Neural crest cell (in vitro differentiated cells): Measurements from ENCODE around the gene PPP1R9A. TPM values are rescaled to one million over a fixed set of nuclear protein-coding genes. Genes with fewer than 3 reads are reported as not detected.

Source experiments
- DNase-seq: peaks from one replicate; pipeline ENCODE4 v3.0.0; 2021; ENCODE audit warnings: low read depth, mixed read lengths, low spot score
- H3K27ac Mint-ChIP-seq: one replicate; pipeline ENCODE4 v1.8.0; 2021; ENCODE audit warnings: mild to moderate bottlenecking, mixed read lengths; ENCODE audit not compliant: unreplicated experiment
- H3K27me3 Mint-ChIP-seq: 2 replicates; pipeline ENCODE4 v1.8.0; 2021; ENCODE audit warnings: low read depth, mild to moderate bottlenecking, mixed read lengths
- H3K36me3 Mint-ChIP-seq: 2 replicates; pipeline ENCODE4 v1.8.0; 2021; ENCODE audit warnings: low read depth, mild to moderate bottlenecking, mixed read lengths
- H3K4me1 Mint-ChIP-seq: 2 replicates; pipeline ENCODE4 v1.8.0; 2021; ENCODE audit warnings: mixed read lengths
- H3K4me3 Mint-ChIP-seq: one replicate; pipeline ENCODE4 v1.8.0; 2021; ENCODE audit warnings: mild to moderate bottlenecking, mixed read lengths
- H3K9me3 Mint-ChIP-seq: 2 replicates; pipeline ENCODE4 v1.8.0; 2021; ENCODE audit warnings: mixed read lengths
- total RNA-seq: library from RNA; stranded (reverse); gene quantifications from 2 replicates; pipeline ENCODE4 v1.2.1, GENCODE V29; 2021
- TF ChIP-seq, protein P1 (sequence below): fragments of 200-600 bp; sonication (generic); conservative IDR thresholded peaks from 2 replicates; pipeline ENCODE4 v1.5.0; 2021; ENCODE audit warnings: antibody characterized with exemption, mild to moderate bottlenecking

Gene PPP1R9A
- total RNA-seq, 1 donor from 2014 or later = 21.2 TPM

DNA sequence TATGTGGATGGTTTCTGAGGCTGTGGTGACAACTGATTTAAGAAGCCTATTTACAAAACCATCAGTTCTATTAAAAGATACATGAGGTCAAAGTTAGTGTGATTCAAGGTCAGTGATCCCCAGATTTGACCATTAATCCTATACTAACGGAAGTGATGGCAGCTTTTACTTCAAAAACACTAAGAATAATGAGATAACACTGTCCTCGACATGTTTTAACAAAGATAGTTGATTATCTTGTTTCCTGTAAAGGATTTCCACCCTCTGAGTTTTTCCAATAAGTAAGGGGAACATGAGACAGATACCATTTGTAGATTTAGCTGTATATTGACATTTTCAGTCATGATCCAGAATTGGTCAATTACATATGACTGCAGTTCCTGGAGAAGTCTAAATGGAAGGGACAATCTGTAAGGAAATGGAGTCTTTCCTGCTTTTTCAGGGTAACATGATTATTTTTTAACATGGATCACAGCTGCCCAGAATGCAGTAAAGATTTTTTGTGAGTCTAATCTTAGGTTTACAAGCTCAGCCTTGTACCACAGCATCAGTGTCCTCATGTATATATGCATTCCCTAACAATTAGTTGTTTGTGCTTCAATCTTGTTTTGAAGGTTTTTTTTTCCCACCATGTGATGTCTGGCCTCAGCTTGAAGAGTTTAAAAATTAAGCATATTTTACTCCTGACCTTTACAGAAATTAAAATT is 188.0 kb downstream of the PPP1R9A start:
- Mint-ChIP-seq H3K9me3 (peaks cover 8% of the 10 kb centered on the region), H3K27me3 (no peaks in the 10 kb centered on the region), H3K36me3 (peaks cover 9% of the 10 kb centered on the region), H3K27ac (no peak overlapping the region), H3K4me1 (peaks cover 23% of the 10 kb centered on the region), H3K4me3 (no peak overlapping the region)
- TF ChIP-seq, protein P1, sequence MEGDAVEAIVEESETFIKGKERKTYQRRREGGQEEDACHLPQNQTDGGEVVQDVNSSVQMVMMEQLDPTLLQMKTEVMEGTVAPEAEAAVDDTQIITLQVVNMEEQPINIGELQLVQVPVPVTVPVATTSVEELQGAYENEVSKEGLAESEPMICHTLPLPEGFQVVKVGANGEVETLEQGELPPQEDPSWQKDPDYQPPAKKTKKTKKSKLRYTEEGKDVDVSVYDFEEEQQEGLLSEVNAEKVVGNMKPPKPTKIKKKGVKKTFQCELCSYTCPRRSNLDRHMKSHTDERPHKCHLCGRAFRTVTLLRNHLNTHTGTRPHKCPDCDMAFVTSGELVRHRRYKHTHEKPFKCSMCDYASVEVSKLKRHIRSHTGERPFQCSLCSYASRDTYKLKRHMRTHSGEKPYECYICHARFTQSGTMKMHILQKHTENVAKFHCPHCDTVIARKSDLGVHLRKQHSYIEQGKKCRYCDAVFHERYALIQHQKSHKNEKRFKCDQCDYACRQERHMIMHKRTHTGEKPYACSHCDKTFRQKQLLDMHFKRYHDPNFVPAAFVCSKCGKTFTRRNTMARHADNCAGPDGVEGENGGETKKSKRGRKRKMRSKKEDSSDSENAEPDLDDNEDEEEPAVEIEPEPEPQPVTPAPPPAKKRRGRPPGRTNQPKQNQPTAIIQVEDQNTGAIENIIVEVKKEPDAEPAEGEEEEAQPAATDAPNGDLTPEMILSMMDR = no peak
- no peak for DNase-seq

GRCh38 chr7:95095966-95096540 is 188.7 kb downstream of the PPP1R9A start:
- Mint-ChIP-seq H3K27me3 (no peaks in the 10 kb centered on the region), H3K9me3 (peaks cover 10% of the 10 kb centered on the region), H3K36me3 (peaks cover 11% of the 10 kb centered on the region), H3K27ac (no peak overlapping the region), H3K4me1 (peaks cover 23% of the 10 kb centered on the region), H3K4me3 (no peak overlapping the region)
- DNase-seq = no peak
- TF ChIP-seq, protein P1 = no peak

DNA sequence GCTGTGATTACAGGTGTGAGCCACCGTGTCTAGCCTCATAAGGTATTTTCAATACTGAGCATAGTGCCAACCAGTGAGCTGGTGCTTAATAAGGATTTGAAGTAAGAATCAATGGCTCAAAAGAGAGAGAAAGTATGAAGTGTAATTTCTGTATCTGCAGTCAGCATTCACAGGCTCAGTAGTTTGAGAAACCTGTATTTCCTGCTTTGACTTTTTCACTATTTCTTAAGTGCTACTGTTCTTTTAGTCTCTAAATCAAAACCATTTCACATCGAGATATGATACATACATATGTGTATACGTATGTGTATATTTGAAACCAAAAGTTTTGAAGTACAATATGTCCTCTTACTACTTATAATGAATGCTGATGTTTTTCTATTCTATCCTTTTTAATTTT is 189.9 kb downstream of the PPP1R9A start:
- H3K9me3 Mint-ChIP-seq = peaks cover 14% of the 10 kb centered on the region
- TF ChIP-seq, protein P1 = no peak
- no peak overlapping the region for H3K27ac Mint-ChIP-seq
- H3K4me1 Mint-ChIP-seq = peaks cover 23% of the 10 kb centered on the region
- H3K36me3 Mint-ChIP-seq = peaks cover 13% of the 10 kb centered on the region
- DNase-seq = no peak
- no peak overlapping the region for H3K4me3 Mint-ChIP-seq
- H3K27me3 Mint-ChIP-seq = no peaks in the 10 kb centered on the region

GRCh38 chr7:95097851-95098250 is 190.5 kb downstream of the PPP1R9A start:
- no peak overlapping the region for H3K27ac Mint-ChIP-seq

GRCh38 chr7:95099106-95099505 is 191.7 kb downstream of the PPP1R9A start:
- no peak overlapping the region for H3K4me3 Mint-ChIP-seq
- H3K4me1 Mint-ChIP-seq = peaks cover 23% of the 10 kb centered on the region
- peaks cover 13% of the 10 kb centered on the region for H3K36me3 Mint-ChIP-seq
- no peaks in the 10 kb centered on the region for H3K27me3 Mint-ChIP-seq
- TF ChIP-seq, protein P1 = no peak
- no peak overlapping the region for H3K27ac Mint-ChIP-seq
- peaks cover 14% of the 10 kb centered on the region for H3K9me3 Mint-ChIP-seq
- no peak for DNase-seq

More at GRCh38 chr7:95097851-95098250, 190.5 kb downstream of the PPP1R9A start:
- peaks cover 14% of the 10 kb centered on the region for H3K9me3 Mint-ChIP-seq
- TF ChIP-seq, protein P1 = no peak
- H3K4me1 Mint-ChIP-seq = peaks cover 23% of the 10 kb centered on the region
- H3K4me3 Mint-ChIP-seq = no peak overlapping the region
- peaks cover 13% of the 10 kb centered on the region for H3K36me3 Mint-ChIP-seq
- no peaks in the 10 kb centered on the region for H3K27me3 Mint-ChIP-seq
- DNase-seq = no peak
